K562 (cell line): Measurements from ENCODE around the gene ASMTL. TPM values are rescaled to one million over a fixed set of nuclear protein-coding genes. Genes with fewer than 3 reads are reported as not detected.
A peak's percentile ranks its signal among the peaks of the same experiment; 100 is the strongest.

ENCODE experiments used
- BRD4 ChIP-seq: fragments of 200-600 bp; sonication (generic); IDR thresholded peaks from 2 replicates; pipeline ENCODE4 v1.6.1; 2017; ENCODE audit warnings: inconsistent platforms
- CEBPG ChIP-seq, 3 experiments: fragments of 200-800 bp in 1 of 3; sonication (Bioruptor generic) in 1 of 3; sonication (generic) in 1 of 3; formaldehyde crosslinking in 1 of 3; IDR thresholded peaks in 2 of 3; conservative IDR thresholded peaks in 1 of 3; 2 replicates each; pipeline versions ENCODE4 v1.6.1 to v1.8.0; 2016 to 2022; ENCODE audit warnings: missing compliant biosample characterization in 2 of 3, missing genetic modification characterization in 2 of 3, mild to moderate bottlenecking in 1 of 3, missing genetic modification reagents in 1 of 3
- FOSL1 ChIP-seq: fragments of 200-800 bp; sonication (Bioruptor generic); conservative IDR thresholded peaks from 2 replicates; pipeline ENCODE4 v1.6.1; 2016; ENCODE audit warnings: missing genetic modification characterization, missing compliant biosample characterization
- HDAC1 ChIP-seq, 2 experiments: fragments of 450-650 bp; IDR thresholded peaks; 2 replicates each; pipeline ENCODE4 v1.6.1; 2016 to 2017; ENCODE audit warnings: inconsistent platforms in 1 of 2, mild to moderate bottlenecking in 1 of 2, moderate library complexity in 1 of 2
- NBN ChIP-seq: fragments of 450-650 bp; IDR thresholded peaks from 2 replicates; pipeline ENCODE4 v1.6.1; 2016; ENCODE audit warnings: low read depth, mild to moderate bottlenecking
- PATZ1 ChIP-seq: fragments of 250-450 bp; sonication (Bioruptor Pico); IDR thresholded peaks from 2 replicates; pipeline ENCODE4 v1.5.0; 2020; ENCODE audit warnings: mild to moderate bottlenecking, borderline replicate concordance
- PHB ChIP-seq: fragments of 250-450 bp; sonication (Bioruptor Pico); IDR thresholded peaks from 2 replicates; pipeline ENCODE4 v1.5.0; 2021
- PHF8 ChIP-seq: fragments of 200-600 bp; sonication (generic); IDR thresholded peaks from 2 replicates; pipeline ENCODE4 v1.6.1; 2012; ENCODE audit warnings: mixed run types, mild to moderate bottlenecking, inconsistent platforms, low read length, moderate library complexity, borderline replicate concordance
- SIX5 ChIP-seq, 2 experiments: IDR thresholded peaks; 2 replicates each; pipeline ENCODE4 v1.6.1; 2011; ENCODE audit warnings: low read length in 2 of 2, borderline replicate concordance in 1 of 2, low read depth in 1 of 2, mild to moderate bottlenecking in 1 of 2, moderate library complexity in 1 of 2; ENCODE audit not compliant: insufficient read depth in 1 of 2
- SMARCB1 ChIP-seq: IDR thresholded peaks from 2 replicates; pipeline ENCODE4 v1.6.1; 2011; ENCODE audit warnings: improper control_type of control experiment, low read depth; ENCODE audit not compliant: insufficient read length
- SPI1 ChIP-seq: IDR thresholded peaks from 2 replicates; pipeline ENCODE4 v1.6.1; 2011; ENCODE audit warnings: low read depth, low read length, control low read depth, borderline replicate concordance
- ZBTB34 ChIP-seq: fragments of 250-450 bp; sonication (Bioruptor Pico); IDR thresholded peaks from 2 replicates; pipeline ENCODE4 v1.8.0; 2021; ENCODE audit warnings: mild to moderate bottlenecking, moderate library complexity
- ZNF140 ChIP-seq: fragments of 250-450 bp; sonication (Bioruptor Pico); IDR thresholded peaks from 2 replicates; pipeline ENCODE4 v1.8.0; 2021; ENCODE audit warnings: moderate library complexity, mild to moderate bottlenecking, inconsistent platforms
- ZNF175 ChIP-seq: fragments of 200-800 bp; sonication (Bioruptor generic); IDR thresholded peaks from 2 replicates; pipeline ENCODE4 v1.6.1; 2016; ENCODE audit warnings: low read depth, mild to moderate bottlenecking, missing genetic modification characterization, missing compliant biosample characterization
- ZNF23 ChIP-seq: fragments of 250-450 bp; sonication (Bioruptor Pico); IDR thresholded peaks from 2 replicates; pipeline ENCODE4 v1.4.0; 2020; ENCODE audit warnings: mild to moderate bottlenecking
- ZNF24 ChIP-seq: fragments of 450-650 bp; IDR thresholded peaks from 2 replicates; pipeline ENCODE4 v1.6.1; 2016
- polyA plus RNA-seq, 8 experiments: library from polyadenylated mRNA; depleted of rRNA in 4 of 8; stranded (reverse) in 5 of 8; unstranded in 3 of 8; fragments of >200 nt; fragmentation: Nextera tagmentation in 2 of 8; fragmentation: Illumina TruSeq in 1 of 8; extraction: Ambion mirVana in 2 of 8; extraction: Trizol in 1 of 8; gene quantifications; 2 replicates each; pipeline versions ENCODE4 v1.2.1 to v1.2.3, GENCODE V29; 2011 to 2014; ENCODE audit warnings: inconsistent platforms in 1 of 8, missing spikeins in 1 of 8
- total RNA-seq, 7 experiments: library from RNA; depleted of rRNA in 6 of 7; stranded (reverse); fragments of >200 nt in 6 of 7; fragmentation: Illumina TruSeq in 2 of 7; extraction: Trizol in 2 of 7; gene quantifications; 2 replicates each; pipeline versions ENCODE4 v1.2.1 to v1.2.3, GENCODE V29; 2011 to 2021; ENCODE audit warnings: low replicate concordance in 1 of 7
- TF ChIP-seq, protein P1 (sequence below): fragments of 450-650 bp; IDR thresholded peaks from 2 replicates; pipeline ENCODE4 v1.6.1; 2017; ENCODE audit warnings: antibody characterized with exemption, mild to moderate bottlenecking
- TF ChIP-seq, protein P2 (sequence below): sonication (generic); formaldehyde crosslinking; IDR thresholded peaks from 2 replicates; pipeline ENCODE4 v1.8.1; 2023; ENCODE audit warnings: mild to moderate bottlenecking, missing genetic modification reagents

Gene ASMTL
- total and polyA plus RNA-seq, 9 of the 15 experiments (the other 6 are each of a cell fraction or from before 2014, with no cell fraction given), result 0.56 to 20.6 (median 7.6) TPM

DNA sequence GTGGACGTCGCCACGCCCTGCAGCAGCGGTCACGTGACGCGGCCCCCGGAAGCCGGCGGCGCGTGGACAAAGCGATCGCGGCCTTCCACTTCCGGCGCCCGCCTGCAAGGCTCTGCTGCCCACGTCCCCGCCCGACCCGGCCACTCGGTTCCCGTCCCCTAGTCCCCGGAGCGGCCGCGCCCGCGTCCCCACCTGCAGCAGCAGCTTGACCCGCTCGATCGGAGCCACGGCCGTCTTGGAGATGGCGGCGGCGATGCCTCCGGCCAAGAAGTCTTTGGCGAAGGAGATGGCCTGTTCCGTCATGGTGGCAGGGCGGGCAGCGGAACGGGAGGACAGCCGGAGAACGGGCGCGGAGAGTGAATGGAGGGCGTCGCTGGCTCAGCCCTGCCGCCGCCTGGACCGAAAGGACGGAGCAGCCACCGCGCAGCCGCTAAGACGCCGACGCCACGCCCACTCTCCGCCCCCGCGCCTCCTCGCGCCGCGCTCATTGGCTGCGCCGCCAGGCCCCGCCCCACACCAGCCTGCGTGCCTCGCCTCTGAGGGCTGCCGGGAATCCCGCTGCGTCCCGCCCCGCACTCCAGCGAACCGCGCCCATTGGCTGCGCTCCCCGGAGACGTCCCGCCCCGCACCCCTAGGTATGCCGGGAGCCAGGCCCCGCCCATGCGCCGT, 60.9 kb downstream of the ASMTL start, which contains the start of gene SLC25A6 (continued):
- TF ChIP-seq, protein P1, sequence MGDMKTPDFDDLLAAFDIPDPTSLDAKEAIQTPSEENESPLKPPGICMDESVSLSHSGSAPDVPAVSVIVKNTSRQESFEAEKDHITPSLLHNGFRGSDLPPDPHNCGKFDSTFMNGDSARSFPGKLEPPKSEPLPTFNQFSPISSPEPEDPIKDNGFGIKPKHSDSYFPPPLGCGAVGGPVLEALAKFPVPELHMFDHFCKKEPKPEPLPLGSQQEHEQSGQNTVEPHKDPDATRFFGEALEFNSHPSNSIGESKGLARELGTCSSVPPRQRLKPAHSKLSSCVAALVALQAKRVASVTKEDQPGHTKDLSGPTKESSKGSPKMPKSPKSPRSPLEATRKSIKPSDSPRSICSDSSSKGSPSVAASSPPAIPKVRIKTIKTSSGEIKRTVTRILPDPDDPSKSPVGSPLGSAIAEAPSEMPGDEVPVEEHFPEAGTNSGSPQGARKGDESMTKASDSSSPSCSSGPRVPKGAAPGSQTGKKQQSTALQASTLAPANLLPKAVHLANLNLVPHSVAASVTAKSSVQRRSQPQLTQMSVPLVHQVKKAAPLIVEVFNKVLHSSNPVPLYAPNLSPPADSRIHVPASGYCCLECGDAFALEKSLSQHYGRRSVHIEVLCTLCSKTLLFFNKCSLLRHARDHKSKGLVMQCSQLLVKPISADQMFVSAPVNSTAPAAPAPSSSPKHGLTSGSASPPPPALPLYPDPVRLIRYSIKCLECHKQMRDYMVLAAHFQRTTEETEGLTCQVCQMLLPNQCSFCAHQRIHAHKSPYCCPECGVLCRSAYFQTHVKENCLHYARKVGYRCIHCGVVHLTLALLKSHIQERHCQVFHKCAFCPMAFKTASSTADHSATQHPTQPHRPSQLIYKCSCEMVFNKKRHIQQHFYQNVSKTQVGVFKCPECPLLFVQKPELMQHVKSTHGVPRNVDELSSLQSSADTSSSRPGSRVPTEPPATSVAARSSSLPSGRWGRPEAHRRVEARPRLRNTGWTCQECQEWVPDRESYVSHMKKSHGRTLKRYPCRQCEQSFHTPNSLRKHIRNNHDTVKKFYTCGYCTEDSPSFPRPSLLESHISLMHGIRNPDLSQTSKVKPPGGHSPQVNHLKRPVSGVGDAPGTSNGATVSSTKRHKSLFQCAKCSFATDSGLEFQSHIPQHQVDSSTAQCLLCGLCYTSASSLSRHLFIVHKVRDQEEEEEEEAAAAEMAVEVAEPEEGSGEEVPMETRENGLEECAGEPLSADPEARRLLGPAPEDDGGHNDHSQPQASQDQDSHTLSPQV, result no peak
- TF ChIP-seq, protein P2, sequence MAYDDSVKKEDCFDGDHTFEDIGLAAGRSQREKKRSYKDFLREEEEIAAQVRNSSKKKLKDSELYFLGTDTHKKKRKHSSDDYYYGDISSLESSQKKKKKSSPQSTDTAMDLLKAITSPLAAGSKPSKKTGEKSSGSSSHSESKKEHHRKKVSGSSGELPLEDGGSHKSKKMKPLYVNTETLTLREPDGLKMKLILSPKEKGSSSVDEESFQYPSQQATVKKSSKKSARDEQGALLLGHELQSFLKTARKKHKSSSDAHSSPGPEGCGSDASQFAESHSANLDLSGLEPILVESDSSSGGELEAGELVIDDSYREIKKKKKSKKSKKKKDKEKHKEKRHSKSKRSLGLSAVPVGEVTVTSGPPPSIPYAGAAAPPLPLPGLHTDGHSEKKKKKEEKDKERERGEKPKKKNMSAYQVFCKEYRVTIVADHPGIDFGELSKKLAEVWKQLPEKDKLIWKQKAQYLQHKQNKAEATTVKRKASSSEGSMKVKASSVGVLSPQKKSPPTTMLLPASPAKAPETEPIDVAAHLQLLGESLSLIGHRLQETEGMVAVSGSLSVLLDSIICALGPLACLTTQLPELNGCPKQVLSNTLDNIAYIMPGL, result no peak
- TF ChIP-seq SMARCB1 (no peak), FOSL1 (tag) (no peak), CEBPG (CRISPR knock-in tag; IDR thresholded peaks at IDR 0.05) (no peak), CEBPG (tag; conservative IDR thresholded peaks at IDR 0.05 in 1 of 2, IDR thresholded peaks at IDR 0.05 in 1 of 2) (no peak), ZNF175 (CRISPR knock-in tag) (no peak), BRD4 (peak; percentile 53; the same call in 1 of the 2 replicates), SPI1 (no peak), PHB (CRISPR knock-in tag) (no peak), NBN (no peak), ZNF24 (no peak), PATZ1 (CRISPR knock-in tag) (no peak), ZNF140 (no peak), ZNF23 (no peak), SIX5 (IDR thresholded peaks at IDR 0.05; ENCODE audit: borderline replicate concordance in 1 of 2, insufficient read depth in 1 of 2, low read depth in 1 of 2, low read length in 2 of 2) (no peak), HDAC1 (IDR thresholded peaks at IDR 0.05) (peak in 1 of 2 experiments; percentile 97; a peak in 2 of 4 replicates), ZBTB34 (CRISPR knock-in tag) (no peak), PHF8 (peak; percentile 67)
